ENCODE measurements around the gene OGFR. TPM values are rescaled to one million over a fixed set of nuclear protein-coding genes. Genes with fewer than 3 reads are reported as not detected.

Gene OGFR
- total and polyA plus RNA-seq, 2 experiments from 2014 or later, result 49.9 to 83.1 TPM

GRCh38 chr20:62763404-62763803 is 41.2 kb upstream of the OGFR start:
- Histone ChIP-seq H3K36me3 (no peaks in the 10 kb centered on the region), H3K9me3 (ENCODE audit: low read depth) (no peaks in the 10 kb centered on the region), H3K4me1 (ENCODE audit: low read depth) (no peaks in the 10 kb centered on the region), H3K27ac (no peak overlapping the region), H3K27me3 (no peaks in the 10 kb centered on the region), H3K4me3 (no peak overlapping the region)
- TF ChIP-seq CTCF (IDR thresholded peaks at IDR 0.05; ENCODE audit: low read depth, low read length), result no peak
- no peak for DNase-seq (ENCODE audit: low read depth in 1 of 2, low spot score in 1 of 2)

GRCh38 chr20:62764156-62764935 is 40.3 kb upstream of the OGFR start:
- H3K27me3 ChIP-seq, result no peaks in the 10 kb centered on the region
- no peaks in the 10 kb centered on the region for H3K36me3 ChIP-seq
- no peaks in the 10 kb centered on the region for H3K4me1 ChIP-seq (ENCODE audit: low read depth)
- TF ChIP-seq CTCF (IDR thresholded peaks at IDR 0.05; ENCODE audit: low read depth, low read length), result no peak
- H3K4me3 ChIP-seq, result no peak overlapping the region
- no peaks in the 10 kb centered on the region for H3K9me3 ChIP-seq (ENCODE audit: low read depth)
- H3K27ac ChIP-seq, result no peak overlapping the region
- no peak for DNase-seq (ENCODE audit: low read depth in 1 of 2, low spot score in 1 of 2)

- Histone ChIP-seq H3K4me3 (no peak overlapping the region), H3K36me3 (no peaks in the 10 kb centered on the region), H3K4me1 (ENCODE audit: low read depth) (no peaks in the 10 kb centered on the region), H3K27ac (no peak overlapping the region), H3K9me3 (ENCODE audit: low read depth) (no peaks in the 10 kb centered on the region), H3K27me3 (no peaks in the 10 kb centered on the region)
- TF ChIP-seq CTCF (IDR thresholded peaks at IDR 0.05; ENCODE audit: low read depth, low read length), result no peak
- DNase-seq (ENCODE audit: low read depth in 1 of 2, low spot score in 1 of 2), result no peak
Measured at GRCh38 chr20:62765021-62765420, 39.6 kb upstream of the OGFR start.

GRCh38 chr20:62765432-62766070 is 39.1 kb upstream of the OGFR start:
- H3K27ac ChIP-seq, result no peak overlapping the region
- no peaks in the 10 kb centered on the region for H3K36me3 ChIP-seq
- TF ChIP-seq CTCF (IDR thresholded peaks at IDR 0.05; ENCODE audit: low read depth, low read length), result no peak
- no peaks in the 10 kb centered on the region for H3K4me1 ChIP-seq (ENCODE audit: low read depth)
- H3K9me3 ChIP-seq (ENCODE audit: low read depth), result no peaks in the 10 kb centered on the region
- H3K27me3 ChIP-seq, result no peaks in the 10 kb centered on the region
- no peak for DNase-seq (ENCODE audit: low read depth in 1 of 2, low spot score in 1 of 2)
- no peak overlapping the region for H3K4me3 ChIP-seq

- no peak for TF ChIP-seq CTCF (IDR thresholded peaks at IDR 0.05; ENCODE audit: low read depth, low read length)
Measured at GRCh38 chr20:62766071-62766450, 38.6 kb upstream of the OGFR start.

More at GRCh38 chr20:62766071-62766450, 38.6 kb upstream of the OGFR start:
- Histone ChIP-seq H3K27ac (no peak overlapping the region), H3K36me3 (no peaks in the 10 kb centered on the region), H3K27me3 (no peaks in the 10 kb centered on the region), H3K4me3 (no peak overlapping the region), H3K9me3 (ENCODE audit: low read depth) (no peaks in the 10 kb centered on the region), H3K4me1 (ENCODE audit: low read depth) (no peaks in the 10 kb centered on the region)
- no peak for DNase-seq (ENCODE audit: low read depth in 1 of 2, low spot score in 1 of 2)
